MCF 10A (cell line): ENCODE data around the gene CACNA2D4. TPM values are rescaled to one million over a fixed set of nuclear protein-coding genes. Genes with fewer than 3 reads are reported as not detected.

ENCODE experiments used
- BruUV-seq: library from RNA; stranded (reverse); fragments of 400-500 nt; replicated peaks from 2 replicates; lab custom pipeline; 2021; lab: Mats Ljungman, UMichigan
- CTCF ChIA-PET: fragments of 300-600 bp; sonication (Branson Sonifier 250); formaldehyde crosslinking; extraction: SDS; loops from one replicate; lab custom pipeline; 2021; ENCODE audit warnings: antibody characterized with exemption, inconsistent platforms; lab: Yijun Ruan, JAX
- POLR2A ChIA-PET: fragments of 300-600, 350-650 bp; sonication (Branson Sonifier 250); formaldehyde crosslinking; extraction: SDS; loops from one replicate; lab custom pipeline; 2020; ENCODE audit warnings: antibody characterized with exemption, inconsistent platforms; lab: Yijun Ruan, JAX
- DNase-seq: peaks from one replicate; pipeline ENCODE4 v3.0.0-alpha.2; 2018; ENCODE audit not compliant: unreplicated experiment
- H3K27ac Mint-ChIP-seq: one replicate; pipeline ENCODE4 v1.8.0; 2022; ENCODE audit warnings: mild to moderate bottlenecking, low read depth, mixed read lengths; ENCODE audit not compliant: unreplicated experiment
- H3K27me3 Mint-ChIP-seq: one replicate; pipeline ENCODE4 v1.8.0; 2022; ENCODE audit warnings: mixed read lengths; ENCODE audit not compliant: insufficient read depth, unreplicated experiment
- H3K36me3 Mint-ChIP-seq: one replicate; pipeline ENCODE4 v1.8.0; 2022; ENCODE audit warnings: mild to moderate bottlenecking, moderate library complexity, mixed read lengths; ENCODE audit not compliant: insufficient read depth, unreplicated experiment
- H3K4me1 Mint-ChIP-seq: one replicate; pipeline ENCODE4 v1.8.0; 2022; ENCODE audit warnings: mixed read lengths; ENCODE audit not compliant: insufficient read depth, unreplicated experiment
- H3K4me3 Mint-ChIP-seq: one replicate; pipeline ENCODE4 v1.8.0; 2022; ENCODE audit warnings: mild to moderate bottlenecking, moderate library complexity, mixed read lengths; ENCODE audit not compliant: unreplicated experiment
- H3K9me3 Mint-ChIP-seq: one replicate; pipeline ENCODE4 v1.8.0; 2022; ENCODE audit warnings: mixed read lengths; ENCODE audit not compliant: unreplicated experiment
- intact Hi-C: fragments of 100-400 bp; cut with micrococcal nuclease; formaldehyde crosslinking; loops from 2 replicates; pipeline ENCODE4 v1.14.1; 2022
- total RNA-seq: library from RNA; stranded (reverse); gene quantifications from 2 replicates; pipeline ENCODE4 v1.2.3, GENCODE V29; 2022
- TF ChIP-seq, protein P1 (sequence below): fragments of 200-600 bp; IDR thresholded peaks from one replicate; pipeline ENCODE4 v1.8.0; 2022; ENCODE audit warnings: antibody characterized with exemption, mild to moderate bottlenecking; ENCODE audit not compliant: unreplicated experiment

CACNA2D4 gene
- total RNA-seq, 1 experiment from 2014 or later, result not detected

DNA sequence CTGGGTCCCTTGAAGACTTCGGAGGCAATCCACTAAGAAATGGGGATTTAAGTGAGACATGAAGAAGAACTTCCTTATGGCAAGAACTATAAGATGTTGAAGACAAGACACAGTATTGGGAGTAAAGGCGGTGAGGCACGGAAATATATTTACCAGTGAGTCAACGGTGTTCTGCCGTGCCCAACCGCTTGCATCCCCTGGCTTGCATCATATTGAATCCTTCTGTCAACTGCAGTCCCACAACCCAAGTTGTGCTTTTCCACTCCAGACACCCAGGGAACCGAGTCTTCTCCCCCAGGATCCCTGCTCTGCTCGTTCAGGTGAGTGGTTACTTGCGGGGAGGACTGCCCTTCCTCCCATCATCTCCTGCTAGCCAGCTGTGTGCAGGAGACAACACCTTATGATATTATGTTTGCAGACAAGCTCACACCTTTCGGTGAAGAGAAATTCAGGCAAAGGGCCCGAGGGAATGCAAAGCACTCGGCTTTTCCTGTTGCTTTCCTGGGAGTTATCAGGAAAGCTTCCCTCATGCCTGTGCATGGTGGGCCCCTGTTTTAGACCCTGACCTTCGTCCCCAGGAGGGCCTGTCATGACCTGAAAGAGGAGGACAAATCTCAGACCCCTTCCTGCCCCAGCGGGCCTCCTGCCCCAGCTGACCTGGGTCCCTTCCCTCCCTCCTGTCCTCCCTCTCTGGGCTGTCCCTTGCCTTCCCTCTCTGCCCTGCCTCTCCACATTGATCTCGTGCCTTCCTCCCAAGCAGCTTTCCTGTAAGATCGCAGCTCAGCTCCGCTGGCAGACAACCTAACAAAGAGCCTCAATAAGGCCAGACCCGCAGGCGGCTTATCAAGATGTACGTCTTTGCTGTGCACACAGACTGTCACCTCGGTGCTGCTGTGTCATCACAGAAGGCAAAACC, 102.4 kb downstream of the CACNA2D4 start:
- no TSS peak for BruUV-seq
- TF ChIP-seq, protein P1, sequence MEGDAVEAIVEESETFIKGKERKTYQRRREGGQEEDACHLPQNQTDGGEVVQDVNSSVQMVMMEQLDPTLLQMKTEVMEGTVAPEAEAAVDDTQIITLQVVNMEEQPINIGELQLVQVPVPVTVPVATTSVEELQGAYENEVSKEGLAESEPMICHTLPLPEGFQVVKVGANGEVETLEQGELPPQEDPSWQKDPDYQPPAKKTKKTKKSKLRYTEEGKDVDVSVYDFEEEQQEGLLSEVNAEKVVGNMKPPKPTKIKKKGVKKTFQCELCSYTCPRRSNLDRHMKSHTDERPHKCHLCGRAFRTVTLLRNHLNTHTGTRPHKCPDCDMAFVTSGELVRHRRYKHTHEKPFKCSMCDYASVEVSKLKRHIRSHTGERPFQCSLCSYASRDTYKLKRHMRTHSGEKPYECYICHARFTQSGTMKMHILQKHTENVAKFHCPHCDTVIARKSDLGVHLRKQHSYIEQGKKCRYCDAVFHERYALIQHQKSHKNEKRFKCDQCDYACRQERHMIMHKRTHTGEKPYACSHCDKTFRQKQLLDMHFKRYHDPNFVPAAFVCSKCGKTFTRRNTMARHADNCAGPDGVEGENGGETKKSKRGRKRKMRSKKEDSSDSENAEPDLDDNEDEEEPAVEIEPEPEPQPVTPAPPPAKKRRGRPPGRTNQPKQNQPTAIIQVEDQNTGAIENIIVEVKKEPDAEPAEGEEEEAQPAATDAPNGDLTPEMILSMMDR, result no peak
- intact Hi-C loops, result no loop called here
- Mint-ChIP-seq H3K4me1 (peaks cover 5% of the 10 kb centered on the region), H3K9me3 (no peaks in the 10 kb centered on the region), H3K4me3 (no peak overlapping the region), H3K27ac (no peak overlapping the region), H3K27me3 (peaks cover 48% of the 10 kb centered on the region), H3K36me3 (no peaks in the 10 kb centered on the region)
- CTCF ChIA-PET, result interaction anchor here (0.6 to 1.6 kb wide), 4 partner anchors 10 to 124 kb away, joined by 3 to 10 read pairs (median 3); no protein-coding TSS in a partner anchor
- peak; percentile 17 for DNase-seq
- POLR2A ChIA-PET, result no interaction called here

DNA sequence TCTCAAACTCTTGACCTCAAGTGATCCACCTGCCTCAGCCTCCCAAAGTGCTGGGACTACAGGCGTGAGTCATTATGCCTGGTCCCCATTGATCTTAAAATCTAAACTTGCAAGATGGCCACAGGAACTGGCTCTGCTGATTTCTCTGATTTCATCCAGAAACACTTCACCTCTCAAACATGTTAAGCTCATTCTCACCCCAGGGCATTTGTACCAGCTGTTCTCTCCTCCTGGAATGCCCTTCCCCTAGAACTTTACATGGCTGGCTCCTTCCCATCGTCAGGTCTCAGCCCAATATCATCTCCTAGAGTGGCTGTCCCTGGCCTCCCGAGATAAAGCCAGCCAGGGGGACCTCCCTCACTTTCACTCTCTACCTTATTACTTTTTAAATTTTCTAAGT, 103.3 kb downstream of the CACNA2D4 start:
- no peak for DNase-seq
- no peak overlapping the region for H3K27ac Mint-ChIP-seq
- ChIA-PET POLR2A (no interaction called here), CTCF (interaction anchor here (1.6 kb wide), 1 partner anchor 125 kb away, joined by 10 read pairs; no protein-coding TSS in a partner anchor)
- BruUV-seq, result no TSS peak
- no peaks in the 10 kb centered on the region for H3K36me3 Mint-ChIP-seq
- no peaks in the 10 kb centered on the region for H3K9me3 Mint-ChIP-seq
- TF ChIP-seq, protein P1, result no peak
- H3K4me1 Mint-ChIP-seq, result peaks cover 5% of the 10 kb centered on the region
- no peak overlapping the region for H3K4me3 Mint-ChIP-seq
- intact Hi-C loops, result no loop called here
- peaks cover 39% of the 10 kb centered on the region for H3K27me3 Mint-ChIP-seq

DNA sequence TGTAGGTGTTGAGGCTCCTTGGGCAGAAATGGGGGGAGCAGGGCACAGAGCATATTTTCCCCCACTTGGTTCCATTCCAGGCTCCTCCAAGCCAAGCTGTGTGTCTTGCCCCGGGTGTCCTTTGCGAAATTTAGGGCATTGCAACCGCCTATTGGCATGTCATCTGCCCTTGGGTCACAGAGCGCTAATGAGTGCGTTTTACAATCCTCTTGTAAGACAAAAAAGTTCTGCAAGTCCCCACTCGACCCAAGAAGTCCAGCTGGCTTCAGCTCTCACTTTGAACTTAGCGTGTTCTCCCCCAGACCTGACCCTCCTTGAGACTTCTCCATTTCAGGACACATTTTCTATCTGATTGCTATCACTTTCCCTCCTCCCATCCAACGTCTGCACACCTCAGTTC, 104.2 kb downstream of the CACNA2D4 start:
- CTCF ChIA-PET, result interaction anchor here (0.7 to 1.2 kb wide), 3 partner anchors 20 to 456 kb away, joined by 3 to 6 read pairs (median 3); no protein-coding TSS in a partner anchor
- no peak overlapping the region for H3K4me3 Mint-ChIP-seq
- peaks cover 5% of the 10 kb centered on the region for H3K4me1 Mint-ChIP-seq
- no peak for DNase-seq
- H3K9me3 Mint-ChIP-seq, result no peaks in the 10 kb centered on the region
- POLR2A ChIA-PET, result no interaction called here
- H3K36me3 Mint-ChIP-seq, result no peaks in the 10 kb centered on the region
- TF ChIP-seq, protein P1, result no peak
- no peak overlapping the region for H3K27ac Mint-ChIP-seq
- peaks cover 30% of the 10 kb centered on the region for H3K27me3 Mint-ChIP-seq
- intact Hi-C loops, result no loop called here
- BruUV-seq, result no TSS peak

DNA sequence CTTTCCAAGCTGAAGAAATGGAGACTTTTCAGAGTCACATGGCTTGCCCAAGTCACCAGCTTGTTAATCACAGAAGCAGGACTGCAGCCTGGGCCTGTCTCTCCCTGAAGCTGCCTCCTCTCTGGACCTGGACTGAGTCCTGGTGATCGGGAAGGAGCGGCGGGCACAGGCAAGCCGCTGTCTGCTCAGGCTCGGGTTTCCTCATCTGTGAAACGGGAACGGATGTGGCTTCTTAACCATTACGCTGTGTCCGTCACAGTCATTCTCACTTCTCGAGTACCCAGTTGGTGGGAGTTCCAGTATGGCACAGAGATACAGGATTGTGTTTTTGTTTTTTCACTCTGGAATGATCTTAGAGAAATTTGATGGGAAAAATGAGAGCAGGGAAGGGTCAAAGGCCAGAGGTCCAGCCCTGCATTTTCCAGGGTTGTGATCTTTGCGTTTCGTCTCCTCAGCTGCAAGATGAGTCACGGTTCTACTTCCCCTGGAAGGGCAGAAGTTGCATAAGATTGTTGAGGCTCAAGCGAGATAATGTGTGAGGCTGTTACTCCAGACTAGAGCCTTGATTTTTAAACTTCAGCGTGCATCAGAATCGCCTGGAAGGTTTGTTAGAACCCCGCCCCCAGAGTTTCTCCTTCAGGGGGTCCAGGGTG, 105.7 kb downstream of the CACNA2D4 start:
- Mint-ChIP-seq H3K4me3 (no peak overlapping the region), H3K9me3 (no peaks in the 10 kb centered on the region), H3K36me3 (no peaks in the 10 kb centered on the region), H3K4me1 (peaks cover 5% of the 10 kb centered on the region), H3K27me3 (peaks cover 22% of the 10 kb centered on the region), H3K27ac (peak overlapping the region; percentile 63)
- DNase-seq, result peak; percentile 80
- POLR2A ChIA-PET, result interaction anchor here (0.7 kb wide), 2 partner anchors 66 to 101 kb away, joined by 3 read pairs; no protein-coding TSS in a partner anchor
- TF ChIP-seq, protein P1, result no peak
- intact Hi-C loops, result no loop called here
- CTCF ChIA-PET, result interaction anchor here (0.5 to 1.2 kb wide), 3 partner anchors 13 to 547 kb away, joined by 3 to 4 read pairs (median 4); no protein-coding TSS in a partner anchor
- no TSS peak for BruUV-seq
